HL-60 (cell line): Measurements from ENCODE around the gene NPS.

Experiments
- DNase-seq, 2 experiments: peaks; one replicate each; pipeline ENCODE4 v3.0.0-alpha.2; 2010 to 2020; ENCODE audit warnings: low read depth in 1 of 2, low spot score in 1 of 2
- H3K27ac ChIP-seq: fragments of 250-450 bp; sonication (Bioruptor Pico); replicated peaks from 2 replicates; pipeline ENCODE4 v1.5.1; 2020; ENCODE audit warnings: mild to moderate bottlenecking, moderate library complexity
- H3K27me3 ChIP-seq: fragments of 250-450 bp; sonication (Bioruptor Pico); 2 replicates; pipeline ENCODE4 v1.5.1; 2021; ENCODE audit warnings: mild to moderate bottlenecking, moderate library complexity; ENCODE audit not compliant: insufficient read depth, poor library complexity, severe bottlenecking
- H3K4me3 ChIP-seq: replicated peaks from 2 replicates; pipeline ENCODE4 v1.5.1; 2011; ENCODE audit warnings: mild to moderate bottlenecking, control low read depth, low read length; ENCODE audit not compliant: insufficient read depth
- CTCF ChIP-seq: IDR thresholded peaks from one replicate; pipeline ENCODE4 v1.5.1; 2011; ENCODE audit warnings: low read length, control low read depth, inconsistent platforms; ENCODE audit not compliant: insufficient read depth
- GABPA ChIP-seq: IDR thresholded peaks from 2 replicates; pipeline ENCODE4 v1.6.1; 2012; ENCODE audit warnings: low read depth
- POLR2AphosphoS5 ChIP-seq: IDR thresholded peaks from 2 replicates; pipeline ENCODE4 v1.6.1; 2012; ENCODE audit warnings: low read depth
- REST ChIP-seq: IDR thresholded peaks from 2 replicates; pipeline ENCODE4 v1.6.1; 2012; ENCODE audit warnings: low read depth; ENCODE audit not compliant: insufficient replicate concordance
- SPI1 ChIP-seq: IDR thresholded peaks from 2 replicates; pipeline ENCODE4 v1.6.1; 2012; ENCODE audit warnings: low read depth, mild to moderate bottlenecking, borderline replicate concordance

Gene NPS

GRCh38 chr10:127569210-127569609 lies 20.1 kb downstream of the NPS start:
- TF ChIP-seq SPI1 = no peak
- TF ChIP-seq GABPA = no peak
- TF ChIP-seq REST = no peak
- TF ChIP-seq CTCF = no peak
- no peak for TF ChIP-seq POLR2AphosphoS5
- no peak for DNase-seq

GRCh38 chr10:127570036-127570435 lies 20.9 kb downstream of the NPS start:
- Histone ChIP-seq H3K27me3 (no peaks in the 10 kb centered on the region), H3K4me3 (no peak overlapping the region), H3K27ac (no peak overlapping the region)
- TF ChIP-seq SPI1 = no peak
- no peak for TF ChIP-seq POLR2AphosphoS5
- no peak for TF ChIP-seq REST
- TF ChIP-seq GABPA = no peak
- TF ChIP-seq CTCF = no peak
- DNase-seq = no peak

More at GRCh38 chr10:127569210-127569609, 20.1 kb downstream of the NPS start:
- no peak overlapping the region for H3K27ac ChIP-seq
- no peaks in the 10 kb centered on the region for H3K27me3 ChIP-seq
- H3K4me3 ChIP-seq = no peak overlapping the region

- Histone ChIP-seq H3K4me3 (no peak overlapping the region), H3K27me3 (no peaks in the 10 kb centered on the region)
- TF ChIP-seq SPI1 = no peak
- TF ChIP-seq REST = no peak
- TF ChIP-seq POLR2AphosphoS5 = no peak
- no peak for TF ChIP-seq CTCF
- TF ChIP-seq GABPA = no peak
Measured at GRCh38 chr10:127571386-127571785, 22.3 kb downstream of the NPS start.

More at GRCh38 chr10:127571386-127571785, 22.3 kb downstream of the NPS start:
- DNase-seq = no peak
- H3K27ac ChIP-seq = no peak overlapping the region
